Neuron (in vitro differentiated cells): ENCODE results near the gene ZBBX.

Experiments
- H2AFZ ChIP-seq: one replicate; pipeline ENCODE4 v1.6.1; 2013; ENCODE audit warnings: low read depth, mild to moderate bottlenecking, inconsistent platforms, low read length, moderate library complexity
- H3K27me3 ChIP-seq: one replicate; pipeline ENCODE4 v1.6.1; 2013; ENCODE audit warnings: low read length; ENCODE audit not compliant: insufficient read depth
- H3K36me3 ChIP-seq: one replicate; pipeline ENCODE4 v1.6.1; 2013; ENCODE audit warnings: low read length; ENCODE audit not compliant: insufficient read depth
- H3K4me1 ChIP-seq: one replicate; pipeline ENCODE4 v1.6.1; 2013; ENCODE audit warnings: low read length; ENCODE audit not compliant: insufficient read depth
- H3K4me3 ChIP-seq: 2 replicates; pipeline ENCODE4 v1.5.1; 2013; ENCODE audit warnings: mild to moderate bottlenecking, low read length, moderate library complexity
- H3K9me3 ChIP-seq: one replicate; pipeline ENCODE4 v1.6.1; 2013; ENCODE audit warnings: low read length

ZBBX gene

GRCh38 chr3:167355446-167355845, 24.7 kb downstream of the ZBBX start:
- Histone ChIP-seq H3K4me3 (no peak overlapping the region), H3K9me3 (no peaks in the 10 kb centered on the region), H2AFZ (no peak overlapping the region), H3K27me3 (no peaks in the 10 kb centered on the region), H3K4me1 (no peaks in the 10 kb centered on the region), H3K36me3 (peaks cover 6% of the 10 kb centered on the region)

- H2AFZ ChIP-seq: no peak overlapping the region
- H3K9me3 ChIP-seq: no peaks in the 10 kb centered on the region
- no peaks in the 10 kb centered on the region for H3K4me1 ChIP-seq
- no peak overlapping the region for H3K4me3 ChIP-seq
- no peaks in the 10 kb centered on the region for H3K27me3 ChIP-seq
- peaks cover 6% of the 10 kb centered on the region for H3K36me3 ChIP-seq
These were observed 25.3 kb downstream of the ZBBX start for GRCh38 chr3:167354751-167355150.

- no peaks in the 10 kb centered on the region for H3K36me3 ChIP-seq
- no peak overlapping the region for H2AFZ ChIP-seq
- no peaks in the 10 kb centered on the region for H3K27me3 ChIP-seq
- no peak overlapping the region for H3K4me3 ChIP-seq
- no peaks in the 10 kb centered on the region for H3K4me1 ChIP-seq
- no peaks in the 10 kb centered on the region for H3K9me3 ChIP-seq
These were observed 29.7 kb downstream of the ZBBX start for GRCh38 chr3:167350245-167350862.

- H3K9me3 ChIP-seq: no peaks in the 10 kb centered on the region
- H3K27me3 ChIP-seq: no peaks in the 10 kb centered on the region
- no peak overlapping the region for H2AFZ ChIP-seq
- H3K36me3 ChIP-seq: no peaks in the 10 kb centered on the region
- peaks cover 2% of the 10 kb centered on the region for H3K4me1 ChIP-seq
- H3K4me3 ChIP-seq: no peak overlapping the region
These were observed 33.9 kb downstream of the ZBBX start for GRCh38 chr3:167346171-167346570.

GRCh38 chr3:167330993-167331785, 48.9 kb downstream of the ZBBX start:
- Histone ChIP-seq H3K4me3 (no peak overlapping the region), H3K36me3 (no peaks in the 10 kb centered on the region), H3K9me3 (no peaks in the 10 kb centered on the region), H2AFZ (no peak overlapping the region), H3K4me1 (peaks cover 3% of the 10 kb centered on the region), H3K27me3 (no peaks in the 10 kb centered on the region)

- H2AFZ ChIP-seq: no peak overlapping the region
- H3K27me3 ChIP-seq: no peaks in the 10 kb centered on the region
- H3K4me1 ChIP-seq: no peaks in the 10 kb centered on the region
- H3K36me3 ChIP-seq: no peaks in the 10 kb centered on the region
- no peaks in the 10 kb centered on the region for H3K9me3 ChIP-seq
- H3K4me3 ChIP-seq: no peak overlapping the region
These were observed 56.5 kb downstream of the ZBBX start for GRCh38 chr3:167323572-167323971.

- Histone ChIP-seq H3K4me3 (no peak overlapping the region), H3K4me1 (no peaks in the 10 kb centered on the region), H3K9me3 (no peaks in the 10 kb centered on the region), H2AFZ (no peak overlapping the region), H3K36me3 (no peaks in the 10 kb centered on the region), H3K27me3 (no peaks in the 10 kb centered on the region)
These were observed 61.0 kb downstream of the ZBBX start for GRCh38 chr3:167318996-167319615.

GRCh38 chr3:167318306-167318705, 61.8 kb downstream of the ZBBX start:
- H3K4me1 ChIP-seq: no peaks in the 10 kb centered on the region
- H3K27me3 ChIP-seq: no peaks in the 10 kb centered on the region
- no peak overlapping the region for H3K4me3 ChIP-seq
- H3K36me3 ChIP-seq: no peaks in the 10 kb centered on the region
- no peak overlapping the region for H2AFZ ChIP-seq
- no peaks in the 10 kb centered on the region for H3K9me3 ChIP-seq

- no peaks in the 10 kb centered on the region for H3K36me3 ChIP-seq
- no peak overlapping the region for H2AFZ ChIP-seq
- no peaks in the 10 kb centered on the region for H3K27me3 ChIP-seq
- H3K9me3 ChIP-seq: peaks cover 5% of the 10 kb centered on the region
- no peak overlapping the region for H3K4me3 ChIP-seq
- H3K4me1 ChIP-seq: no peaks in the 10 kb centered on the region
These were observed 73.8 kb downstream of the ZBBX start for GRCh38 chr3:167306319-167306718.

GRCh38 chr3:167305340-167305890, 74.7 kb downstream of the ZBBX start:
- Histone ChIP-seq H3K27me3 (no peaks in the 10 kb centered on the region), H3K36me3 (no peaks in the 10 kb centered on the region), H3K4me3 (no peak overlapping the region)

GRCh38 chr3:167304077-167304476, 76.0 kb downstream of the ZBBX start:
- no peak overlapping the region for H2AFZ ChIP-seq
- H3K9me3 ChIP-seq: peaks cover 1% of the 10 kb centered on the region
- H3K4me3 ChIP-seq: no peak overlapping the region
- H3K4me1 ChIP-seq: no peaks in the 10 kb centered on the region
- H3K36me3 ChIP-seq: no peaks in the 10 kb centered on the region
- no peaks in the 10 kb centered on the region for H3K27me3 ChIP-seq

More at GRCh38 chr3:167305340-167305890, 74.7 kb downstream of the ZBBX start:
- Histone ChIP-seq H3K4me1 (no peaks in the 10 kb centered on the region), H2AFZ (no peak overlapping the region), H3K9me3 (peaks cover 5% of the 10 kb centered on the region)

GRCh38 chr3:167302678-167303077, 77.4 kb downstream of the ZBBX start:
- Histone ChIP-seq H2AFZ (no peak overlapping the region), H3K4me1 (no peaks in the 10 kb centered on the region), H3K9me3 (no peaks in the 10 kb centered on the region), H3K36me3 (no peaks in the 10 kb centered on the region), H3K4me3 (no peak overlapping the region), H3K27me3 (no peaks in the 10 kb centered on the region)

GRCh38 chr3:167300207-167300606, 79.9 kb downstream of the ZBBX start:
- Histone ChIP-seq H3K36me3 (no peaks in the 10 kb centered on the region), H2AFZ (no peak overlapping the region), H3K9me3 (no peaks in the 10 kb centered on the region), H3K27me3 (no peaks in the 10 kb centered on the region), H3K4me1 (no peaks in the 10 kb centered on the region), H3K4me3 (no peak overlapping the region)
